ENCODE data around the gene UPF3B. TPM values are rescaled to one million over a fixed set of nuclear protein-coding genes. Genes with fewer than 3 reads are reported as not detected.
A peak's percentile ranks its signal among the peaks of the same experiment; 100 is the strongest.

UPF3B gene
- polyA plus RNA-seq, 1 donor: 17.0 TPM

- peak; percentile 28 to 44 for DNase-seq
- Histone ChIP-seq H3K4me1 (ENCODE audit: control insufficient read depth, insufficient read depth, low read length) (no peaks in the 10 kb centered on the region), H3K9me3 (ENCODE audit: control insufficient read depth, low read depth, low read length) (no peaks in the 10 kb centered on the region), H3K27ac (ENCODE audit: low read length) (no peak overlapping the region), H3K36me3 (ENCODE audit: control insufficient read depth, insufficient read depth, low read length) (peaks cover 2% of the 10 kb centered on the region), H3K27me3 (ENCODE audit: control insufficient read depth, insufficient read depth, low read length) (no peaks in the 10 kb centered on the region), H3K4me3 (ENCODE audit: low read length) (no peak overlapping the region)
- WGBS (ENCODE audit: insufficient coverage, low lambda C conversion rate): 100% methylated on average over 1 of the region's 11 CpGs
These were observed 28.0 kb upstream of the UPF3B start for GRCh38 chrX:119880552-119881437.

GRCh38 chrX:119880076-119880475 lies 27.3 kb upstream of the UPF3B start:
- H3K27ac ChIP-seq (ENCODE audit: low read length): no peak overlapping the region
- no peak overlapping the region for H3K4me3 ChIP-seq (ENCODE audit: low read length)
- peaks cover 7% of the 10 kb centered on the region for H3K36me3 ChIP-seq (ENCODE audit: control insufficient read depth, insufficient read depth, low read length)
- H3K9me3 ChIP-seq (ENCODE audit: control insufficient read depth, low read depth, low read length): no peaks in the 10 kb centered on the region
- no peak for DNase-seq
- WGBS (ENCODE audit: insufficient coverage, low lambda C conversion rate): no CpG with 5 or more reads among the region's 5 CpGs
- no peaks in the 10 kb centered on the region for H3K27me3 ChIP-seq (ENCODE audit: control insufficient read depth, insufficient read depth, low read length)
- H3K4me1 ChIP-seq (ENCODE audit: control insufficient read depth, insufficient read depth, low read length): no peaks in the 10 kb centered on the region

- Histone ChIP-seq H3K9me3 (ENCODE audit: control insufficient read depth, low read depth, low read length) (no peaks in the 10 kb centered on the region), H3K27me3 (ENCODE audit: control insufficient read depth, insufficient read depth, low read length) (no peaks in the 10 kb centered on the region), H3K4me1 (ENCODE audit: control insufficient read depth, insufficient read depth, low read length) (no peaks in the 10 kb centered on the region), H3K27ac (ENCODE audit: low read length) (no peak overlapping the region), H3K4me3 (ENCODE audit: low read length) (no peak overlapping the region), H3K36me3 (ENCODE audit: control insufficient read depth, insufficient read depth, low read length) (peaks cover 7% of the 10 kb centered on the region)
- 67% methylated on average over 1 of the region's 2 CpGs for WGBS (ENCODE audit: insufficient coverage, low lambda C conversion rate)
- no peak for DNase-seq
These were observed 26.0 kb upstream of the UPF3B start for GRCh38 chrX:119878740-119879139.

GRCh38 chrX:119871599-119872395 lies 19.0 kb upstream of the UPF3B start, which contains the start of the genes NDUFA1 and RNF113A:
TSS of gene NDUFA1 (plus strand) at chrX:119871832. CDS start at chrX:119871912, 80 bp downstream.
TSS of gene RNF113A (minus strand) at chrX:119871733. CDS start at chrX:119871613, 120 bp downstream.
- no CpG with 5 or more reads among the region's 62 CpGs for WGBS (ENCODE audit: insufficient coverage, low lambda C conversion rate)
- Histone ChIP-seq H3K4me1 (ENCODE audit: control insufficient read depth, insufficient read depth, low read length) (peaks cover 2% of the 10 kb centered on the region), H3K4me3 (ENCODE audit: low read length) (peak within 1 kb of the TSS; percentile 85), H3K27me3 (ENCODE audit: control insufficient read depth, insufficient read depth, low read length) (no peaks in the 10 kb centered on the region), H3K36me3 (ENCODE audit: control insufficient read depth, insufficient read depth, low read length) (peaks cover 5% of the 10 kb centered on the region), H3K27ac (ENCODE audit: low read length) (peak within 1 kb of the TSS; percentile 95), H3K9me3 (ENCODE audit: control insufficient read depth, low read depth, low read length) (no peaks in the 10 kb centered on the region)
- DNase-seq: peak; percentile 88 to 92

GRCh38 chrX:119871245-119871598 lies 18.5 kb upstream of the UPF3B start:
- DNase-seq: no peak
- Histone ChIP-seq H3K27ac (ENCODE audit: low read length) (peak overlapping the region; percentile 95), H3K4me3 (ENCODE audit: low read length) (peak overlapping the region; percentile 85), H3K36me3 (ENCODE audit: control insufficient read depth, insufficient read depth, low read length) (peaks cover 5% of the 10 kb centered on the region), H3K4me1 (ENCODE audit: control insufficient read depth, insufficient read depth, low read length) (peaks cover 2% of the 10 kb centered on the region), H3K9me3 (ENCODE audit: control insufficient read depth, low read depth, low read length) (no peaks in the 10 kb centered on the region), H3K27me3 (ENCODE audit: control insufficient read depth, insufficient read depth, low read length) (no peaks in the 10 kb centered on the region)
- no CpG with 5 or more reads among the region's 26 CpGs for WGBS (ENCODE audit: insufficient coverage, low lambda C conversion rate)

- peak overlapping the region; percentile 95 for H3K27ac ChIP-seq (ENCODE audit: low read length)
- H3K27me3 ChIP-seq (ENCODE audit: control insufficient read depth, insufficient read depth, low read length): no peaks in the 10 kb centered on the region
- peak overlapping the region; percentile 85 for H3K4me3 ChIP-seq (ENCODE audit: low read length)
- peaks cover 2% of the 10 kb centered on the region for H3K4me1 ChIP-seq (ENCODE audit: control insufficient read depth, insufficient read depth, low read length)
- no peaks in the 10 kb centered on the region for H3K9me3 ChIP-seq (ENCODE audit: control insufficient read depth, low read depth, low read length)
- H3K36me3 ChIP-seq (ENCODE audit: control insufficient read depth, insufficient read depth, low read length): peaks cover 3% of the 10 kb centered on the region
- no CpG with 5 or more reads among the region's 25 CpGs for WGBS (ENCODE audit: insufficient coverage, low lambda C conversion rate)
- DNase-seq: no peak
These were observed 17.9 kb upstream of the UPF3B start for GRCh38 chrX:119870626-119871131.

GRCh38 chrX:119853444-119853843 lies 681 bp upstream of the UPF3B start:
- no peaks in the 10 kb centered on the region for H3K27me3 ChIP-seq (ENCODE audit: control insufficient read depth, insufficient read depth, low read length)
- H3K4me1 ChIP-seq (ENCODE audit: control insufficient read depth, insufficient read depth, low read length): no peaks in the 10 kb centered on the region
- H3K4me3 ChIP-seq (ENCODE audit: low read length): peak overlapping the region; percentile 36
- H3K36me3 ChIP-seq (ENCODE audit: control insufficient read depth, insufficient read depth, low read length): peaks cover 4% of the 10 kb centered on the region
- no peaks in the 10 kb centered on the region for H3K9me3 ChIP-seq (ENCODE audit: control insufficient read depth, low read depth, low read length)
- no peak for DNase-seq
- H3K27ac ChIP-seq (ENCODE audit: low read length): peak overlapping the region; percentile 55
- no CpG with 5 or more reads among the region's 10 CpGs for WGBS (ENCODE audit: insufficient coverage, low lambda C conversion rate)

GRCh38 chrX:119833905-119834304 lies 18.9 kb downstream of the UPF3B start:
- WGBS (ENCODE audit: insufficient coverage, low lambda C conversion rate): no CpG with 5 or more reads among the region's 3 CpGs
- DNase-seq: no peak

GRCh38 chrX:119828446-119828845 lies 24.3 kb downstream of the UPF3B start:
- Histone ChIP-seq H3K9me3 (ENCODE audit: control insufficient read depth, low read depth, low read length) (no peaks in the 10 kb centered on the region), H3K36me3 (ENCODE audit: control insufficient read depth, insufficient read depth, low read length) (peaks cover 7% of the 10 kb centered on the region), H3K27ac (ENCODE audit: low read length) (no peak overlapping the region), H3K4me1 (ENCODE audit: control insufficient read depth, insufficient read depth, low read length) (no peaks in the 10 kb centered on the region), H3K27me3 (ENCODE audit: control insufficient read depth, insufficient read depth, low read length) (no peaks in the 10 kb centered on the region), H3K4me3 (ENCODE audit: low read length) (no peak overlapping the region)
- no peak for DNase-seq
- WGBS (ENCODE audit: insufficient coverage, low lambda C conversion rate): no CpG with 5 or more reads among the region's 5 CpGs

More at GRCh38 chrX:119833905-119834304, 18.9 kb downstream of the UPF3B start:
- Histone ChIP-seq H3K9me3 (ENCODE audit: control insufficient read depth, low read depth, low read length) (no peaks in the 10 kb centered on the region), H3K27me3 (ENCODE audit: control insufficient read depth, insufficient read depth, low read length) (no peaks in the 10 kb centered on the region), H3K36me3 (ENCODE audit: control insufficient read depth, insufficient read depth, low read length) (peaks cover 21% of the 10 kb centered on the region), H3K4me1 (ENCODE audit: control insufficient read depth, insufficient read depth, low read length) (no peaks in the 10 kb centered on the region), H3K27ac (ENCODE audit: low read length) (no peak overlapping the region), H3K4me3 (ENCODE audit: low read length) (no peak overlapping the region)

GRCh38 chrX:119826399-119826959 lies 26.3 kb downstream of the UPF3B start:
- H3K9me3 ChIP-seq (ENCODE audit: control insufficient read depth, low read depth, low read length): no peaks in the 10 kb centered on the region
- WGBS (ENCODE audit: insufficient coverage, low lambda C conversion rate): no CpG with 5 or more reads among the region's 7 CpGs

More at GRCh38 chrX:119826399-119826959, 26.3 kb downstream of the UPF3B start:
- peak in 1 of 2 donors; percentile 13 for DNase-seq
- no peaks in the 10 kb centered on the region for H3K27me3 ChIP-seq (ENCODE audit: control insufficient read depth, insufficient read depth, low read length)
- H3K4me3 ChIP-seq (ENCODE audit: low read length): no peak overlapping the region
- no peak overlapping the region for H3K27ac ChIP-seq (ENCODE audit: low read length)
- peaks cover 2% of the 10 kb centered on the region for H3K36me3 ChIP-seq (ENCODE audit: control insufficient read depth, insufficient read depth, low read length)
- H3K4me1 ChIP-seq (ENCODE audit: control insufficient read depth, insufficient read depth, low read length): no peaks in the 10 kb centered on the region

All from large intestine (tissue), 3 donors.